Kasumi-1 (cell line): ENCODE measurements around the gene KCNIP1.
"Not testable (repeated sequence)": the region's sequence is repeated elsewhere in the genome, so short reads cannot be mapped to it uniquely, and the experiment has no call there.

Source experiments
- DNase-seq, 2 experiments: peaks; one replicate each; lab custom pipeline; 2025; lab: John Stamatoyannopoulos, UW

KCNIP1 gene

DNA sequence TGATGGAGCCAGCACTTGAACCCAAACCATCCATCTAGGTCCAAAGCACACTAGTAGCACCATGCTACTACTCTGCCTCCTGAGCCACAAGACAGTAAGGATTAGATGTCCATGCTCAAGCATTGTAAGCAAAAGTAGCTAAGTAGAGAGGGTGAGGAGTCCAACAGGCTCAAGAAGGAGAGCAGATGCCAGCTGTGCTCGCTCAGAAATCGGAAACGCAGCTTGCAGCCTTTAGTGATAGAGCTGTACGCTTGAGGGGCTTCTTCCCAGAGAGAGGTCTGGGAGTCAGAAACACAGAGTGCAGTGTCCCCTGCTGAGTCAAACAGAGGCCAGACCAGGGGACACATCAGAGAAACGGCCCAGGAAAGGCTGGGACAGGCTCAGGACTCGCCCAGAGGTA is 247.0 kb downstream of the KCNIP1 start:
- DNase-seq: no peak

- no peak for DNase-seq
Measured at GRCh38 chr5:170751631-170752030, 247.8 kb downstream of the KCNIP1 start.

GRCh38 chr5:170752257-170753215 is 248.7 kb downstream of the KCNIP1 start:
- DNase-seq: no peak

DNA sequence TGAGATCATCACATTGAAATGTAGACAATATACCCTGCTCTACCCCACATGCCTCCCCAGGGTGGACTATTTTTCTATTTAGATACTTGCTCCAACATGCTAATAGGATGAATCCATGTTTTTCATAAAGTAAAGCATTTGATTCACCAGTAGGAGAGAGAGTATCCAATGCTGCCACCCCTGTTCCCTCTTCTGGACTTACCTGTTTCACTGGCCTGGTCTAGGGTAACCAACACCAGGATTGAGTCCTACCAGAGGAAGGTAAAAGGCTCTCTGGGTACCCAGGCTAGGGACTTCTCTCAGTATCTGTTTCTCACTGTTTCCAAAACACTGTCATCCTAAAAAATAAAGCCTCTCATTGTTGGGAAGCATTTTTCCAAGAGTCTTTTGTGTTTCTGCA is 249.5 kb downstream of the KCNIP1 start:
- no peak for DNase-seq

GRCh38 chr5:170754508-170754907 is 250.7 kb downstream of the KCNIP1 start:
- DNase-seq: not testable (repeated sequence)

DNA sequence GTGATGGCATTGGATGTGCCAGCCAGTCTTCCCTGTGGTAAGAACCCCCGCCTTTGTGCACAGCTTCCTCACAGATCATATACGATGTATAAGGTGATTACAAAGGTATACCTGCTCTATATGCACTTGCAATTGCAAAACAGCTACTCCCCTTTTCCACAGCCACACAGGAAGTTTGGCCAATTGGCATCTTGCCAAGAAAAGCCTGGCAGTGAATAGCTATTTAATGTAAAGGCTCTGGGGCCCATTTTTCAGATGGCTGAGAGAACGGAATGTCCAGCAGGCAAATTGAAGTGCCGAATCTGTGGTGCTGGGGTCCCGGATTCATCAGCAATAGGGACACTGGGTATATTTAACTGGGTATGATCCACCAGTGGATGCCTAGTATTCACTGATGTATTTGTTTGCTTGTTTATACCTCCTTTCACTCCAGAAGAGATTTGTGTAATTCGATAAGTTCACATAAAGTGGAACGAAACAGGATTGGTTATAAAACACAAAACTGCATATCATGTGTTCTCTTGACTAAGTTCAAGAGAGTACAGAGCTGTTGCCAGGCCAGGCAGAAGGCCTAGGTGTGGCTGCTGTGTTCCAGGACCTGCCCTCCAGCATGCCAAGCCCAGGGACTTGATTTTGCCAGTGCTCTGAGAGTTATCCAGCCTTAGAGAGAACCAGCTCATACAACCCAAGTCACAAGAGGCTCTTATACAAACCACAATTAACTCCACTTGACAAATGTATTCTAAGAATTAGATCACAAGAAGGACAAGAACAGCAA is 252.0 kb downstream of the KCNIP1 start:
- DNase-seq: no peak

DNA sequence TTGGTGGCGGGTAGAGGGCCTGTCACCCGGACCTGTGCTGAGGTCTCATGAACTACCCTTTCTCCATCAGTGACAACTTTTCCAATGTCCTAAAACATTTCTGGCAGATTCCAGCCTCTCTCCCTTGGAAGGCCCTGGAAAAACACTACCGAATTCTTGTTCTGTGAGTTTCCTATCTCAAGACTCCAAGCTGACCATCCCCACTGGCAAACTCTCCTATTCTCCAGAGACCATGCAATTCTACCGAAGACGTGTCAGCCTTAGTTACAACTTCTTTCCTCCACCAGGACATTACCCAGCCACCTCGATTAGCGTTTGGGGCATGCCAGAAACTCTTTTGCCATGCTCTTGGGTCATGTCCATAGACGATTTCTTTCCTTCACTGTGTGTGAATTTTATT is 252.9 kb downstream of the KCNIP1 start:
- DNase-seq: no peak

GRCh38 chr5:170757182-170757601 is 253.4 kb downstream of the KCNIP1 start:
- DNase-seq: no peak

GRCh38 chr5:170757669-170758068 is 253.8 kb downstream of the KCNIP1 start:
- DNase-seq: no peak

GRCh38 chr5:170758481-170758880 is 254.7 kb downstream of the KCNIP1 start:
- DNase-seq: no peak

GRCh38 chr5:170760113-170760512 is 256.3 kb downstream of the KCNIP1 start:
- no peak for DNase-seq

- no peak for DNase-seq
Measured at GRCh38 chr5:170761048-170761707, 257.4 kb downstream of the KCNIP1 start.

- no peak for DNase-seq
Measured at GRCh38 chr5:170761708-170762066, 257.9 kb downstream of the KCNIP1 start.

DNA sequence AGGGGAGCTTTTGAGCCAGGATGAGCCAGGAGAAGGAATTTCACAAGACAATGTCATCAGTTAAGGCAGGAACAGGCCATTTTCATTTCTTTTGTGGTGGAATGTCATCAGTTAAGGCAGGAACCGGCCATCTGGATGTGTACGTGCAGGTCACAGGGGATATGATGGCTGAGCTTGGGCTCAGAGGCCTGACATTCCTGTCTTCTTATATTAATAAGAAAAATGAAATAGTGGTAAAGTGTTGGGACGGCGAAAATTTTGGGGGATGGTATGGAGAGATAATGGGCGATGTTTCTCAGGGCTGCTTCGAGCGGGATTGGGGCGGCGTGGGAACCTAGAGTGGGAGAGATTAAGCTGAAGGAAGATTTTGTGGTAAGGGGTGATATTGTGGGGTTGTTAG is 258.5 kb downstream of the KCNIP1 start:
- not testable (repeated sequence) for DNase-seq

DNA sequence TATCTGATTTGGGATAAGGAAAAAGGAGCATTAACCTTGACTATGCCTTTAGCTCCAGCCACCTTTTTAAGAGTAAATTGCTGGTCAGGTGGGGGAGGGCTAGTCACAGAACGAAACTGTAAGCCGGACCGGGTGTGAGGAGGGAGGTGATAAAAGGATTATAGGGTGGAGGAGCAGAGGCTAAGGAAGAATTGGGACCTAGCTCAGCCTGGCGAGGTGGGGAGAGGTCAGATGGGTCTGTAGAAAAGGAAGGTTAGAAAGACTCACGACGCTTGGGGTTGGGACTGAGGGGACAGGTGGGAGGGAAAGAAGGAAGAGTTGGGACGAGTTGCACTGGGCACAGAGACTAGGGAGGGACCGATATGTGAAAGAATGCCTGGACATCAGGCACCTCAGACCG is 262.0 kb downstream of the KCNIP1 start:
- DNase-seq: not testable (repeated sequence)

- DNase-seq: no peak
Measured at GRCh38 chr5:170769246-170769645, 265.4 kb downstream of the KCNIP1 start.

DNA sequence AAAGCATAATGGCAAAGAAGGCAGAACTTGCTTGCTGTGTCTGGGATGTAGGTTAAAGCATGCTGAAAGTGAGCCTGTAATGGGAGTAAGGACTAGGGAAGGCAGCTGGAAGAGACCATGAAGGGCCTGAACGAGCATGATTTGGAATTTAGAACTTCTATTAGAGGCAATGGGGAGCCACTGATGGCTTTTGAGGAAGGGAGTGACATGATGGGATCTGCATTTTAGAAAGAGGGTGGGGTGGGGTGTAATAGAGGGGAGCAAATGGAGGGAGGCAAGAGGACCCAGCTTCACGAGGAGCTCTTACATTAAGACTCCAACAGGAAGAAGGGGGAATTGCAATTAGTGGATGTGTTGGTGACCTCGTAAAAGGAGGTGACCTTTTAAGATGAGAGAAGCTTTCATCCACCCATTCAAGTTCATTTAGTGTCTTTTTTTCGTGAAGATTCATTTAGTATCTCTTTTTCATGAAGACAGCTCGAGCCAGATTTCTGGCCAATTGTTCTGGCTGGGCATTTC is 266.1 kb downstream of the KCNIP1 start:
- DNase-seq: peak in 1 of 2 experiments; percentile 5

GRCh38 chr5:170771496-170771895 is 267.7 kb downstream of the KCNIP1 start:
- no peak for DNase-seq

GRCh38 chr5:170773024-170773985 is 269.5 kb downstream of the KCNIP1 start:
- DNase-seq: no peak

DNA sequence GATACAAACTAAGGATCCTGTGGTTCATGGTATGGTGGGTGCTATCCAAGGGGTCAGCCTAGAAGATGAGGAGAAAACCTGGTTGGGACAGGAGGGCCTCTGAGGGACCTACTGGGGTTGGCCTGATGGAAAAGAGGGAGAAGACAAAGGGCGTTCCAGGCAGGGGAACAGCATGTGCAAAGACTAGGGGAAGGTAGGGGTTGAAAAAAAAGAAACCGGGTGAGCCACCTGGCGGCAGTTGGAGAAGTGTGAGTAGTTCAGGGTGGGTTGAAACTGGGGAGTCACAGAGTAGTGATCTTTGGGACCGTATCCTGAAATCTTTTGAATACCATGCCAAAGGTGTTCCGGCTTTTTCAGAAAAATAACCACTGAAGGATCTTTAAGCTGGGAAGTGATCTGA is 271.0 kb downstream of the KCNIP1 start:
- no peak for DNase-seq

GRCh38 chr5:170781946-170782345 is 278.1 kb downstream of the KCNIP1 start:
- no peak for DNase-seq
